Smooth muscle cell (in vitro differentiated cells): Measurements from ENCODE around the gene PHC2. TPM values are rescaled to one million over a fixed set of nuclear protein-coding genes. Genes with fewer than 3 reads are reported as not detected.

Experiments used
- DNase-seq: peaks from one replicate; lab custom pipeline; 2025; ENCODE audit not compliant: unreplicated experiment; lab: John Stamatoyannopoulos, UW
- H2AFZ ChIP-seq: fragments of 200-600 bp; sonication (generic); 2 replicates; pipeline ENCODE4 v1.6.0; 2016; ENCODE audit warnings: antibody characterized with exemption, low read depth, mild to moderate bottlenecking
- H3F3A ChIP-seq: fragments of 200-600 bp; sonication (generic); 2 replicates; pipeline ENCODE4 v1.6.0; 2017; ENCODE audit warnings: antibody characterized with exemption, low read depth
- H3K27ac ChIP-seq: fragments of 200-600 bp; sonication (generic); 2 replicates; pipeline ENCODE4 v1.5.1; 2016; ENCODE audit warnings: low read depth, mild to moderate bottlenecking
- H3K27me3 ChIP-seq: fragments of 200-600 bp; sonication (generic); 2 replicates; pipeline ENCODE4 v1.6.1; 2016; ENCODE audit warnings: low read depth, mild to moderate bottlenecking
- H3K36me3 ChIP-seq: fragments of 200-600 bp; sonication (generic); 2 replicates; pipeline ENCODE4 v1.5.1; 2016; ENCODE audit warnings: low read depth
- H3K4me1 ChIP-seq: fragments of 200-600 bp; sonication (generic); 2 replicates; pipeline ENCODE4 v1.5.1; 2016; ENCODE audit warnings: low read depth
- H3K4me2 ChIP-seq: fragments of 200-600 bp; sonication (generic); 2 replicates; pipeline ENCODE4 v1.6.0; 2016; ENCODE audit warnings: mild to moderate bottlenecking
- H3K4me3 ChIP-seq: fragments of 200-600 bp; sonication (generic); 2 replicates; pipeline ENCODE4 v1.5.1; 2016; ENCODE audit warnings: mild to moderate bottlenecking
- H3K79me2 ChIP-seq: fragments of 200-600 bp; sonication (generic); 2 replicates; pipeline ENCODE4 v1.6.0; 2016; ENCODE audit warnings: low read depth, mild to moderate bottlenecking
- H3K9ac ChIP-seq: fragments of 200-600 bp; sonication (generic); 2 replicates; pipeline ENCODE4 v1.6.0; 2016; ENCODE audit warnings: low read depth
- H3K9me3 ChIP-seq: fragments of 200-600 bp; sonication (generic); replicated peaks from 2 replicates; pipeline ENCODE4 v1.5.1; 2016; ENCODE audit warnings: low read depth
- H4K20me1 ChIP-seq: fragments of 200-600 bp; sonication (generic); 2 replicates; pipeline ENCODE4 v1.6.0; 2016; ENCODE audit warnings: low read depth
- CTCF ChIP-seq: fragments of 200-600 bp; sonication (generic); IDR thresholded peaks from 2 replicates; pipeline ENCODE4 v1.5.1; 2017; ENCODE audit warnings: borderline replicate concordance, mild to moderate bottlenecking, antibody characterized with exemption; ENCODE audit not compliant: insufficient read depth, poor library complexity, severe bottlenecking
- WGBS: methylation state at CpG from one replicate; pipeline ENCODE4 v1.1.7; 2016; ENCODE audit warnings: low lambda C conversion rate; 5-methylcytosine and 5-hydroxymethylcytosine counted together
- polyA plus RNA-seq: library from polyadenylated mRNA; unstranded; fragments of >200 nt; fragmentation: Nextera tagmentation; extraction: Ambion mirVana; gene quantifications from 2 replicates; pipeline ENCODE4 v1.2.1, GENCODE V29; 2016
- total RNA-seq: library from RNA; depleted of rRNA; stranded (reverse); fragments of >200 nt; gene quantifications from 2 replicates; pipeline ENCODE4 v1.2.3, GENCODE V29; 2014

The PHC2 gene
- total and polyA plus RNA-seq, 2 experiments from 2014 or later = 42.4 to 109 TPM

DNA sequence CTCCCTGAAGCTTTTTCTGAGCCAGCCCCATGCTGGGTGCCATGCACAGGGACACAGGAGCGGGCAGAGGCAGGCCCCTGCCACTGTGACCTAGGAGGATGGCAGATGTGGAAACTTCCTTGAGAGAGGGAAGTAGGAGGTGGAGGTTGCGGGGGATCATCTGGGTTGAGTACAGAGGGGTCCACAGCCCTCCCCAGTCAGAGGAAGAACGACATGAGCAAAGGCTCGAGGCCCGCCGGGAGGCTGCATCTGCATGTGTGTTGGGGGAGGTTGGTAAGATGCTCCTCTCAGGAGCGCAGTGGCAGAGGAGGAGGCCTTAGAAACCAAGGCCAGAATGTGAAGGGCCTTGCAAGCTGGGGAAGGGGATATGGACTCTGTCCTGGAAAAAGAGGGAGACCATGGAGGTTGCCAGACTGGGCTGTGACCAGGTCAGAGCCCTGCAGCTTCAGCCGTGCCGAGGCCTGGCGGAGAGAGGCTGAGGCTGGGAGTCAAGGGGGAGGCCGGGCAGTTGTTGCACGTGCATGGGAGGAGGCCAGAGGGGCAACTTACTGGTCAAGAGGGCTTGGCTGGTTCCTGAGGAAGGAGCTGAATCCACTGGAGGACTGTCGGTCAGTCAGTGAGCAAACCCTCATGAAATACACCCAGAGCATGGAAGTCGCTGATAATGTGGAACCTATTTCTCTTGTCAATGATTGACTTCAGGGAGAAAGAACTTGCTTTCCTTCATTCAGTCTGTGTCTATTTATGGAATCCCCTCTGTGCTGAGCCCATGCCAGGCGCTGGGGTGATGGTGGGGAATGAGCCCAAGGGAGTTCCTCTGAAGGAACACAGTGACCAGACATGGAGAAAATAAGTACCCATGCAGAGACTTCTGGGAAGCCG is 141.7 kb downstream of the PHC2 start:
- Histone ChIP-seq H3K79me2 (peaks cover 5% of the 10 kb centered on the region), H3F3A (no peaks in the 10 kb centered on the region), H2AFZ (no peak overlapping the region), H3K27ac (no peak overlapping the region), H3K4me2 (no peak overlapping the region), H4K20me1 (peaks cover 30% of the 10 kb centered on the region), H3K9ac (no peak overlapping the region), H3K4me3 (no peak overlapping the region), H3K4me1 (no peaks in the 10 kb centered on the region), H3K27me3 (no peaks in the 10 kb centered on the region), H3K9me3 (no peaks in the 10 kb centered on the region), H3K36me3 (no peaks in the 10 kb centered on the region)
- no peak for DNase-seq
- no peak for TF ChIP-seq CTCF
- 95% methylated on average over 16 of the region's 16 CpGs for WGBS

- H3K79me2 ChIP-seq = peaks cover 5% of the 10 kb centered on the region
- no peak overlapping the region for H2AFZ ChIP-seq
- DNase-seq = no peak
- no peak overlapping the region for H3K4me3 ChIP-seq
- no peaks in the 10 kb centered on the region for H3K27me3 ChIP-seq
- peaks cover 13% of the 10 kb centered on the region for H4K20me1 ChIP-seq
- no peaks in the 10 kb centered on the region for H3K4me1 ChIP-seq
- H3K9me3 ChIP-seq = no peaks in the 10 kb centered on the region
- 83% methylated on average over 2 of the region's 2 CpGs for WGBS
- H3K4me2 ChIP-seq = no peak overlapping the region
- H3K36me3 ChIP-seq = peaks cover 3% of the 10 kb centered on the region
- H3K27ac ChIP-seq = no peak overlapping the region
- no peak overlapping the region for H3K9ac ChIP-seq
- H3F3A ChIP-seq = no peaks in the 10 kb centered on the region
- no peak for TF ChIP-seq CTCF
Measured at GRCh38 chr1:33287317-33287716, 143.6 kb downstream of the PHC2 start.

DNA sequence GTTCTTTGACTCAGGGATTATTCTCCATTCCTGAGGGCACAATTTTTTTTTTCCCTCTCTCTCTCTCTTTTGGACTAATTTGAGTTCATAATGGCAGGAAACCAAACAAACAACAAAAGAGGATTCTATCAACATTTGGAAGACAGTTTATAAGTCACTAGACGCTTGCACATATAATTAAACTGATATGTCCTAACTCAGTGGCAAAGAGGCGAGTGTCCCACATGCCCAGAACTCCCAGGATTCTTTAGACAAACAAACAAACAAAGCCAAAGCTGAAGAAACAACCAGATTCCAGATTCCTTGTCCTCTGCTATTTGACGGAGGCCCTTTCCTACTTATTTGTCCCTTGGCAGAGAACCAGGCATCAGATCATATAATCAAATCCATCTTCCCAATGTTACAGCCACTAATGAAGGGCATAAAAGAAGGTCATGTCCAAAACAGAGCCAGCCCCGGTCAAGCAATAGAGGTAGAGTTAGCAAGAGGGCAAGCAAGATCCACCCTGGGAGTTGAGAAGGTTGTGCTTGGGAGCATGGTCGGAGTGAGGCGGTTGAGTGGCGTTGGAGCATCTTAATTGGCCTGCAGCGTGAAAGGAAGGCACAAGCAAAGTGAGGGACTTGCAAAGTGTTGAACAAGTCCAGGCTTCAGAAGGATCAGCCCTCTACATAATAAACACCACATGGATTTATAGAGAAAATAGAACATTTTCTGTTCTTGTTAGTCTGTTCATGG is 144.3 kb downstream of the PHC2 start:
- no peak overlapping the region for H3K9ac ChIP-seq
- H3K36me3 ChIP-seq = peaks cover 3% of the 10 kb centered on the region
- no peak overlapping the region for H3K4me2 ChIP-seq
- peaks cover 5% of the 10 kb centered on the region for H3K79me2 ChIP-seq
- H4K20me1 ChIP-seq = peaks cover 10% of the 10 kb centered on the region
- no peak for TF ChIP-seq CTCF
- H3K27me3 ChIP-seq = no peaks in the 10 kb centered on the region
- H3K4me3 ChIP-seq = no peak overlapping the region
- H3K27ac ChIP-seq = no peak overlapping the region
- H2AFZ ChIP-seq = no peak overlapping the region
- WGBS = 83% methylated on average over 8 of the region's 8 CpGs
- H3K9me3 ChIP-seq = no peaks in the 10 kb centered on the region
- DNase-seq = no peak
- no peaks in the 10 kb centered on the region for H3K4me1 ChIP-seq
- H3F3A ChIP-seq = no peaks in the 10 kb centered on the region
